ENCODE measurements around the gene VAV3. TPM values are rescaled to one million over a fixed set of nuclear protein-coding genes. Genes with fewer than 3 reads are reported as not detected.

The VAV3 gene
- total RNA-seq, 1 experiment from 2014 or later, result 10.0 TPM

GRCh38 chr1:107698161-107698560 lies 266.8 kb downstream of the VAV3 start:
- ChIA-PET POLR2A (no interaction called here), CTCF (no interaction called here)
- H3K9me3 Mint-ChIP-seq, result peaks cover 9% of the 10 kb centered on the region
- DNase-seq (ENCODE audit: low spot score) (no peak), ATAC-seq (no peak)
- no peak overlapping the region for H3K27ac Mint-ChIP-seq
- H3K4me1 Mint-ChIP-seq, result peaks cover 11% of the 10 kb centered on the region
- no peaks in the 10 kb centered on the region for H3K36me3 Mint-ChIP-seq
- no peaks in the 10 kb centered on the region for H3K27me3 Mint-ChIP-seq (ENCODE audit: low read depth)
- TF ChIP-seq RELA (CRISPR knock-in tag; IDR thresholded peaks at IDR 0.05; ENCODE audit: borderline replicate concordance) (no peak), ZNF416 (CRISPR knock-in tag; IDR thresholded peaks at IDR 0.05) (no peak), ZNF317 (CRISPR knock-in tag; IDR thresholded peaks at IDR 0.05; ENCODE audit: borderline replicate concordance, low read depth) (no peak), NR1H2 (CRISPR knock-in tag; IDR thresholded peaks at IDR 0.05) (no peak), IRF2 (CRISPR knock-in tag; IDR thresholded peaks at IDR 0.05; ENCODE audit: borderline replicate concordance, low read depth) (no peak), GTF2I (CRISPR knock-in tag; conservative IDR thresholded peaks at IDR 0.05) (no peak), GABPB1 (CRISPR knock-in tag; IDR thresholded peaks at IDR 0.05) (no peak), STAT6 (CRISPR knock-in tag; conservative IDR thresholded peaks at IDR 0.05; ENCODE audit: low read depth) (no peak)
- H3K4me3 Mint-ChIP-seq, result no peak overlapping the region

- ChIA-PET POLR2A (no interaction called here), CTCF (no interaction called here)
- Mint-ChIP-seq H3K36me3 (no peaks in the 10 kb centered on the region), H3K9me3 (no peaks in the 10 kb centered on the region), H3K27me3 (ENCODE audit: low read depth) (no peaks in the 10 kb centered on the region), H3K27ac (no peak overlapping the region), H3K4me1 (peaks cover 2% of the 10 kb centered on the region), H3K4me3 (no peak overlapping the region)
- no peak for TF ChIP-seq ESRRA (CRISPR knock-in tag; IDR thresholded peaks at IDR 0.05; ENCODE audit: borderline replicate concordance)
- no peak for TF ChIP-seq IRF1 (CRISPR knock-in tag; IDR thresholded peaks at IDR 0.05)
- TF ChIP-seq OVOL2 (CRISPR knock-in tag; IDR thresholded peaks at IDR 0.05; ENCODE audit: borderline replicate concordance), result no peak
- TF ChIP-seq ZNF423 (CRISPR knock-in tag; IDR thresholded peaks at IDR 0.05), result no peak
- DNase-seq (ENCODE audit: low spot score), result no peak
- ATAC-seq, result no peak
Observed at GRCh38 chr1:107695341-107695740, 269.6 kb downstream of the VAV3 start.

- TF ChIP-seq MYBL2 (CRISPR knock-in tag; IDR thresholded peaks at IDR 0.05), result no peak
- no peak for TF ChIP-seq ZNF281 (CRISPR knock-in tag; IDR thresholded peaks at IDR 0.05)
- no peak for TF ChIP-seq ELF4 (CRISPR knock-in tag; IDR thresholded peaks at IDR 0.05; ENCODE audit: low read depth)
- TF ChIP-seq ESRRA (CRISPR knock-in tag; IDR thresholded peaks at IDR 0.05; ENCODE audit: borderline replicate concordance), result no peak
- no peak for TF ChIP-seq STAT6 (CRISPR knock-in tag; conservative IDR thresholded peaks at IDR 0.05; ENCODE audit: low read depth)
- no peak overlapping the region for H3K4me3 Mint-ChIP-seq
- H3K27ac Mint-ChIP-seq, result no peak overlapping the region
- ATAC-seq (no peak), DNase-seq (ENCODE audit: low spot score) (no peak)
- POLR2A ChIA-PET, result no interaction called here
- H3K4me1 Mint-ChIP-seq, result peaks cover 24% of the 10 kb centered on the region
- CTCF ChIA-PET, result interaction anchor here (0.6 to 1.3 kb wide), 2 partner anchors 58 to 377 kb away, joined by 3 read pairs; no protein-coding TSS in a partner anchor
- H3K36me3 Mint-ChIP-seq, result no peaks in the 10 kb centered on the region
- no peaks in the 10 kb centered on the region for H3K27me3 Mint-ChIP-seq (ENCODE audit: low read depth)
- no peaks in the 10 kb centered on the region for H3K9me3 Mint-ChIP-seq
Observed at GRCh38 chr1:107692580-107693345, 272.2 kb downstream of the VAV3 start.

Data from WTC11 (cell line).